ENCODE data around the gene OBP2A.

OBP2A gene

GRCh38 chr9:135500525-135501260, 45.2 kb upstream of the OBP2A start, which contains the start of gene MRPS2:
MRPS2 (plus strand) TSS chr9:135500682; CDS start chr9:135500711, 29 bp downstream.
- TF ChIP-seq TAF1 (IDR thresholded peaks at IDR 0.05; ENCODE audit: borderline replicate concordance, insufficient read depth, low read length) (peak; percentile 77; the same call in 1 of the 2 replicates), POLR2AphosphoS5 (IDR thresholded peaks at IDR 0.05; ENCODE audit: low read depth, low read length) (peak; percentile 39), FOXP2 (optimal IDR thresholded peaks at IDR 0.05; ENCODE audit: borderline replicate concordance, extremely low read depth, extremely low read length, insufficient read depth) (no peak), SIN3A (IDR thresholded peaks at IDR 0.05; ENCODE audit: borderline replicate concordance, insufficient read depth, low read length) (no peak)

- TF ChIP-seq SIN3A (IDR thresholded peaks at IDR 0.05; ENCODE audit: borderline replicate concordance, insufficient read depth, low read length), result no peak; the same call in 1 of the 2 replicates
- peak; percentile 42; the same call in 1 of the 2 replicates for TF ChIP-seq POLR2AphosphoS5 (IDR thresholded peaks at IDR 0.05; ENCODE audit: low read depth, low read length)
These were observed 44.4 kb upstream of the OBP2A start for GRCh38 chr9:135501261-135502167.

DNA sequence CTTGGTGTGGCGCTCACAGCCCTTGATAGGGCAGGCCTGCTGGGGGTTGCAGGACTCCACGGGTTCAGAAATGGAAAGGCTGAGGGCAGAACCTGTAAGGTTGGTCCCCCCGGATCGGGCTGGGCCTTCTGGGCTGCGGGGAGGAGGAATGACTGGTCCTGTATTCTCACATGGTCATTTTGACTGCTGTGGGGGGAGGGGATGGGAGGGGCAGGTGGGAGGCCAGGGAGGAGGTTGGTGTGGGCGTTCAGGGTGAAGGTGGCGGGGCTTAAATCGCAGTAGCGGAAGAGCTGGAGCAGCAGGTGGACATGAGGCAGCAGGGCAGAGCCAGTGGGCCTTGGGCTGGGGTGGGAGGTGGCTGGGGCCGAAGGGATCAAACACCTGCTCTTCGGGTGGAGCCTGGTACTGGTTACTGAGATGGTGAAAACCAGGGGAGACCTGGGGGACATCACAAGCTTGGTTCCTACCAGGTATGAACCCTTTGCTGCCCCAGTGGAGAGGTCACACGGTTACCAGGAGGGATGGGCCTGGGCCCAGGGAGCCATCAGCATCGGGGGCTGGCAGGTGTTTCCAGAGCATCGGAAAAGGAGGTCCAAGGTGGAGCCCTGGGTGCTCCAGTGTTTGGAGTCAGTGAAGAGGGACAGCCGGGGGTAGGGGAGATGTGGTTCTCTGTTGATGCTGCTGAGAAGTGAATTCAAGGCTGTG, 43.6 kb upstream of the OBP2A start:
- TF ChIP-seq REST (IDR thresholded peaks at IDR 0.05; ENCODE audit: insufficient read depth in 1 of 2, low read depth in 2 of 2, low read length in 2 of 2), result no peak
- no peak for TF ChIP-seq POLR2AphosphoS5 (IDR thresholded peaks at IDR 0.05; ENCODE audit: low read depth, low read length)
- no peak for TF ChIP-seq FOXP2 (optimal IDR thresholded peaks at IDR 0.05; ENCODE audit: borderline replicate concordance, extremely low read depth, extremely low read length, insufficient read depth)
- no peak for TF ChIP-seq SIN3A (IDR thresholded peaks at IDR 0.05; ENCODE audit: borderline replicate concordance, insufficient read depth, low read length)
- TF ChIP-seq TAF1 (IDR thresholded peaks at IDR 0.05; ENCODE audit: borderline replicate concordance, insufficient read depth, low read length), result no peak

GRCh38 chr9:135502873-135503321, 43.0 kb upstream of the OBP2A start:
- TF ChIP-seq REST (IDR thresholded peaks at IDR 0.05; ENCODE audit: insufficient read depth in 1 of 2, low read depth in 2 of 2, low read length in 2 of 2) (no peak), TAF1 (IDR thresholded peaks at IDR 0.05; ENCODE audit: borderline replicate concordance, insufficient read depth, low read length) (no peak), FOXP2 (optimal IDR thresholded peaks at IDR 0.05; ENCODE audit: borderline replicate concordance, extremely low read depth, extremely low read length, insufficient read depth) (no peak), SIN3A (IDR thresholded peaks at IDR 0.05; ENCODE audit: borderline replicate concordance, insufficient read depth, low read length) (no peak), POLR2AphosphoS5 (IDR thresholded peaks at IDR 0.05; ENCODE audit: low read depth, low read length) (no peak)

DNA sequence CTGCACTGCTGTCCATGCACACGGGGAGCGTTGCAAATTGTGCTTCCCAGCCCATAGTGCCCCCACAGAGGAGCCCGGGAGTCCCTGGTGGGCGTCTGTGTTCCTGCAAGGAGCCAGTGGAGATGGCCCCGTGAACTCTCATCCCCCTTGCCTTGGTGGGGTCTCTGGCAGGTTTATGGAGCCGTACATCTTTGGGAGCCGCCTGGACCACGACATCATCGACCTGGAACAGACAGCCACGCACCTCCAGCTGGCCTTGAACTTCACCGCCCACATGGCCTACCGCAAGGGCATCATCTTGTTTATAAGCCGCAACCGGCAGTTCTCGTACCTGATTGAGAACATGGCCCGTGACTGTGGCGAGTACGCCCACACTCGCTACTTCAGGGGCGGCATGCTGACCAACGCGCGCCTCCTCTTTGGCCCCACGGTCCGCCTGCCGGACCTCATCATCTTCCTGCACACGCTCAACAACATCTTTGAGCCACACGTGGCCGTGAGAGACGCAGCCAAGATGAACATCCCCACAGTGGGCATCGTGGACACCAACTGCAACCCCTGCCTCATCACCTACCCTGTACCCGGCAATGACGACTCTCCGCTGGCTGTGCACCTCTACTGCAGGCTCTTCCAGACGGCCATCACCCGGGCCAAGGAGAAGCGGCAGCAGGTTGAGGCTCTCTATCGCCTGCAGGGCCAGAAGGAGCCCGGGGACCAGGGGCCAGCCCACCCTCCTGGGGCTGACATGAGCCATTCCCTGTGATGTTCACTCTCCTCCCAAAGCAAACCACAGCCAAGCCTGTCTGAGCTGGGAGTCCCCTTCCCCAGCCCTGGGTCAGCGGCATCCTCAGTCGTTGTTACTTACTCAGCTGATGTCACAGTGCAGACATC, 42.3 kb upstream of the OBP2A start:
- TF ChIP-seq REST (IDR thresholded peaks at IDR 0.05; ENCODE audit: insufficient read depth in 1 of 2, low read depth in 2 of 2, low read length in 2 of 2), result no peak
- TF ChIP-seq FOXP2 (optimal IDR thresholded peaks at IDR 0.05; ENCODE audit: borderline replicate concordance, extremely low read depth, extremely low read length, insufficient read depth), result no peak
- TF ChIP-seq SIN3A (IDR thresholded peaks at IDR 0.05; ENCODE audit: borderline replicate concordance, insufficient read depth, low read length), result no peak
- no peak for TF ChIP-seq TAF1 (IDR thresholded peaks at IDR 0.05; ENCODE audit: borderline replicate concordance, insufficient read depth, low read length)
- TF ChIP-seq POLR2AphosphoS5 (IDR thresholded peaks at IDR 0.05; ENCODE audit: low read depth, low read length), result 0 out of 2 replicates have a peak, but pooled peaks have one; percentile 20

Measured in PFSK-1 (cell line).